HG03025 (cell line): ENCODE data around the gene SEC22C.

Experiments used
- ATAC-seq: cut with Tn5 transposase; IDR thresholded peaks from one replicate; pipeline ENCODE4 v1.9.1; 2021; ENCODE audit warnings: mild to moderate bottlenecking, moderate library complexity; ENCODE audit not compliant: unreplicated experiment, low FRiP score

SEC22C gene

DNA sequence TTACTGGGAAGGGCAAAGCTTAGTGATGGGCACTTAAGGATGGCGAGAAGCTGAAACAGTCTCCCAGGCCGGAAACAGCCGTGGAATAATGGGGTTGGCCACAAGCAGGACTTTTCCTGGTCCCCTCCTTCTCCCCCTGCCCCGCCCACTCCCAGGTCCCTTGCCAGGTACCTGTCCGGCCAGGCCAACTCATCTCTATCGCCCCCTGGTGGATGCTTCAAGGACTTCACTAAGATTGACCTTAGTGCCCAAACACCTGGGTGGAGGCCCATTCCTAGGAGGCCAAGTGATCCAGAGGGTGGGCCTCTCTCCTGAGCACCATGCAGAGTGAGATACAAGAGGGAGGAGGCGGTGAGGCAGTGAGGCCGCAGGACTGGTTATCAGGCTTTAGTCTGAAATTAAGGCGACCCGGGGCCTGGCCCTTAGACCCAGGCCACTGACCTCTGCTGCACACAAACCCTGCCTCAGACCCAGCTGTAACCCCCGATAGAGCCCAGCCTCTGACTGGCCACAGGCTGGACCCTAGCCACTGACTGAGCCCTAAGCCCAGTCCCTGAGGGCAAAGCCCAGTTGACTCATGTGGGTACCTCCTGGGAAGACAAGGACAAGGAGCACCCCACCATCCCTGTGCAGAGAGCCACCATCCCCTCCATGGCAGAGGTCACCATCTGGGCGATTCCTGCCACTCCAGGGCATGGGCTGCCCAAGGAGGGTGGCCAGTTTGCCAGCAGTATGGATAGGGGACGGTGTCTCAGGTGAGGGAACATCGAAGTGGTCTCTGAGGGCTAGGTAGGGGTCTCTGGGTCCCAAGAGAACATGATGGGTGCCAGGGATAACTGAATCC, 41.7 kb downstream of the SEC22C start:
- no peak for ATAC-seq

DNA sequence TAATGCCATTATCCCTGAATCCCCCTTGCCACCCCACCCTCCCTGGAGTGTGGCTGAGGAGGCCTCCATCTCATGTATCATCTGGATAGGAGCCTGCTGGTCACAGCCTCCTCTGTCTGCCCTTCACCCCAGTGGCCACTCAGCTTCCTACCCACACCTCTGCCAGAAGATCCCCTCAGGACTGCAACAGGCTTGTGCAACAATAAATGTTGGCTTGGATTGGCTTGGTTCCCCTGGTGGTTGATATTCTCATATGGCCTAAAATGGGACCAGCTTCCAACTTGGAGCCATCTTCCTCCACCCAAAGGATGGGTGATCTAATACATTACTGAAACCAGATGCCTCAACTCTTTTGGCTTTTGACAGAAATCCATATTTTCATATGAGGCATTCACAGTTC, 44.4 kb downstream of the SEC22C start:
- no peak for ATAC-seq

DNA sequence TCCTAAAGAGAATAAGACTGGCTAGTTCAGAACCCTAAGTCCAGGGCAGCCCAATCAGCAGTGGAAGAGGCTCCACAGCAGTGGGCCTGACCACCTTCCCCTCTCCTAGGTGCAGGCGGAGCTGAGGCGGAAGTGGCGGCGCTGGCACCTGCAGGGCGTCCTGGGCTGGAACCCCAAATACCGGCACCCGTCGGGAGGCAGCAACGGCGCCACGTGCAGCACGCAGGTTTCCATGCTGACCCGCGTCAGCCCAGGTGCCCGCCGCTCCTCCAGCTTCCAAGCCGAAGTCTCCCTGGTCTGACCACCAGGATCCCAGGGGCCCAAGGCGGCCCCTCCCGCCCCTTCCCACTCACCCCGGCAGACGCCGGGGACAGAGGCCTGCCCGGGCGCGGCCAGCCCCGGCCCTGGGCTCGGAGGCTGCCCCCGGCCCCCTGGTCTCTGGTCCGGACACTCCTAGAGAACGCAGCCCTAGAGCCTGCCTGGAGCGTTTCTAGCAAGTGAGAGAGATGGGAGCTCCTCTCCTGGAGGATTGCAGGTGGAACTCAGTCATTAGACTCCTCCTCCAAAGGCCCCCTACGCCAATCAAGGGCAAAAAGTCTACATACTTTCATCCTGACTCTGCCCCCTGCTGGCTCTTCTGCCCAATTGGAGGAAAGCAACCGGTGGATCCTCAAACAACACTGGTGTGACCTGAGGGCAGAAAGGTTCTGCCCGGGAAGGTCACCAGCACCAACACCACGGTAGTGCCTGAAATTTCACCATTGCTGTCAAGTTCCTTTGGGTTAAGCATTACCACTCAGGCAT, 45.6 kb downstream of the SEC22C start:
- ATAC-seq, result no peak

DNA sequence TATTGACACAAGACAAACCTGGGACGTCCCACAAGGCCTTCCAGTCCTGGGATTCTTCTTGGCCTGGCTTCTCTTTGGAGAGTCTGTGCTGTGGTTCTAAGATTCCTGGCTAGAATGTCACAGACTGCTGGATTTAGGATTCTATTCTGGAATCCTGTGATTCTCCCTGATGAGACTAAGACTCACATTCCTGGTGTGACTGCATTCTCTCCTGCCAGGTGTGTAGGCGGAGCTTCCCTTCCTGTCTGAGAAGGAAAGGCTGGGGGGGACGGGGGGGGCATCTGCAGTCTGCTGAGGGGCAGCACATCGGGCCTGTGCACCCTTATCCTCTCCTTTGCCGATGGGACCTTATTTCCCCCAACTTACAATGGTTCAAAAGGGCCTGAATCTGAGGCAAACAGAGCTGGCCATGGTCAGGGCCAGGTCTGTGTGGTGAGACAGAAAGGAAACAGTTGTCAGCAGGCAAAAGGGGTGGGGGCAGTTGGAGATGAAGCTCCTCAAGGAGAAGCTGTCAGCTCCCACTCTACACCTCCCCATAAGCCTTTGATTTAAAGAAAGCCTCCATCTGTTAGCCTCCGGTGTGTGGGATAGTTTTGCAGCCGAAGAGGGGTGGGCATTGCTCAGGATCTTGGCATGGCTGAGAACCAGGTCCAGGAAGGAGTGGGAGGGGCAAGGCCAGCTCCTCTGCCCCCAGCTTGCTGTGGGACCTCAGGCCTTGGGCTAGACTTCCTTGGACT, 48.4 kb downstream of the SEC22C start:
- ATAC-seq, result no peak

DNA sequence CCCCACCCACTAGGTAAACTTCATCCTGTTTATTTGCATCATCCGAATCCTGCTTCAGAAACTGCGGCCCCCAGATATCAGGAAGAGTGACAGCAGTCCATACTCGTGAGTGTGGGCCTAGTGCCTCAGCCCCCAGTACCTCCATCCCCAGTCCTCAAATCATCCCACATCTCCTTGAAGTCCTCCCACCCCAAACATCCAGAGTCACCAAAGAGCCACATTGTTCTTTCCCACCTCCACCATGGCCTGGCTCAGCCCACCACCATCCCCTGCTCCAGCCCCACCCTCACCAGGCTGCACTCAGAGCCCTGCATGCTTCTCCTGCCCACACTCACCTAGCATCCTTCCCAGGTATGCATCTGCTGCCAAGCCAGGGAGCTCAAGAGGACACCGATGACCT, 49.5 kb downstream of the SEC22C start:
- no peak for ATAC-seq

DNA sequence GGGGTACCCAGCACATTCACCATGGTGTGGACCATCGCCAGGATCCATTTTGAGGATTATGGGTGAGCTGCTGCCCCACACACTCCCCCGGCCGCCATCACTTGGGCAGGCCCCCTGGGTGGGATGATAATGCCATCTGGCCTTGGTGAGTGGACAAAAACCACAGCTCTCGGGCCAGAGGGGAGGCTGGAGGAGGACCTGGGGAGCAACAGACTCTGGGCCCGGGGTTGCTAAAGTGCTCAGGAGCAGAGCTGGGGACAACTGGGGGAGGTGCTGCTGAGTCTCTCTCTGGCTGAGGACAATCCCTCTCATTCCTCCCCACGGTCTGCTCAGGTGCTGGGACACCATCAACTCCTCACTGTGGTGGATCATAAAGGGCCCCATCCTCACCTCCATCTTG, 50.3 kb downstream of the SEC22C start:
- no peak for ATAC-seq

DNA sequence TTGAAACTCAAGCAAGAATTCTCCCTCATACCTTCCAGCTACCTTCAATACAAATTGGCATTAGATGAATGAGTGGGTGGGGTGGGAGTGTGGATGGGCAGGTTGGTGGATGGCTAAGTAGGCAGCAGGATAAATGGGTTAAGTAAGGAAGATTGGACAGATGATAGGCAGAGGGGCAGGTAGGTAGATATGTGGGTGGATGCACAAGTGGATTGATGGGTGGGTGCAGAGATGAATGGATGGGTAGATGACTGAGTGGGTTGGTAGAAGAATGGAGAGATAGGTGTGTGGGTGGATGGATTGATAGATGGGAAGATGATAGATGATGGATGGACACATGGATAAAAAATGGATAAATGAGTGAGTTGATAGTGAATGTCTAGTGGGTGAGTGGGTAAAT, 51.7 kb downstream of the SEC22C start:
- no peak for ATAC-seq

- no peak for ATAC-seq
Measured at GRCh38 chr3:42529468-42529867, 52.3 kb downstream of the SEC22C start.

GRCh38 chr3:42527368-42527917, 54.3 kb downstream of the SEC22C start:
- no peak for ATAC-seq

DNA sequence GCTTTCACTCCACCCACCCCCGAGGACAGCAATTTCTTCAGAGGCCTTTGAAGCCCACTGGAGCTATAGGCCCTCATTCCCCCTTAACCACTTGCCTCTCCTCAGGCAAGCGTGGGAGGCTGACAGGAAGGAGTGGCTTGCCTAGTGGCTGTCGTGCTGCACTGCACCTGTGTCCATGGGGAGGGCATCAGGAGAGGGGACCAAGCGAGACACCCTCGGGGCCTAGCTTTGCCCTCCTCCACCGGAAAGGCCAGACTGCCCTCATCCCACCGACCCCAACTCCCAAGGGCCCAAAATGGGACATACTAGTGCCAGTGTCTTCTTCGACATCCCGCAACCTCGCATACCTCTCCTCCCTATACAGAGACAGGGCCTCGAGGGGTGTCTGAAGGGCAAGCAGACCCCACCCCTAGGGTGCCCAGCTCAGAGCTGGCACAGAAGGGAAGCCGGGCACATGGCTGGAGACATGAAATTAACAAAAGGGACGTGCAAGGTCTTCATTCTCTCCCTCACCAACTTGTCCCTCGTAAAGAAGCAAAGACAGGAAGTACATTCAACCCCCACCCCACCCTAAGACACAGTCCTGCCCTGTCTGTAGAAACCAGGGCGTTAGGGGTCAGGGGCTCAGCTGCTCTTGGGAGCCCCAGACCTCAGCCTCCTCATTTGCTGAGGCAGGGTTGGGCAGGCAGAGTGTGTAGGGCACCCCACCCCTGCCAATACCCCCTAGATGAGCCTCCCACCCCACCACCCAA, 55.0 kb downstream of the SEC22C start:
- ATAC-seq, result no peak

GRCh38 chr3:42525736-42526345, 55.9 kb downstream of the SEC22C start:
- no peak for ATAC-seq

DNA sequence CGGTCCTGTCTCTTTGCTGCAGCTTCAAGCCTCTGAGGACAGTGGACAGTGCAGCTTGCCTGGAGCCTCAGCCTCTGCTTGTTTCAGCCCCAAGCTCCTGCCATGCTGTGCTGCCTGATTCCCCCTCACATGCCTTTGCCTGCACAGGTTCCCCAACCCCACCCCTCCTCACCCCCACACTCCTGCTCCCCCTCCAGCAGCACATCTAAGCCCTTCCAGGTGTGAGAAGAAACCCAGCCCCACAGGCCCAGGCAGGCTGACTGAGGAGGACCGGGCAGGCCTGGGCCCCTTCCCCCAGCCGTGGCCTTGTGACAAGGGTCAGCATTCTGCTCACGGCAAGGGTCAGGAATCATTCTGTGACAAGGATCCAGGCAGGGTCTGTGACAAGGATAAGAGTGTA, 56.6 kb downstream of the SEC22C start:
- ATAC-seq, result no peak

GRCh38 chr3:42524751-42525150, 57.0 kb downstream of the SEC22C start:
- ATAC-seq, result no peak

DNA sequence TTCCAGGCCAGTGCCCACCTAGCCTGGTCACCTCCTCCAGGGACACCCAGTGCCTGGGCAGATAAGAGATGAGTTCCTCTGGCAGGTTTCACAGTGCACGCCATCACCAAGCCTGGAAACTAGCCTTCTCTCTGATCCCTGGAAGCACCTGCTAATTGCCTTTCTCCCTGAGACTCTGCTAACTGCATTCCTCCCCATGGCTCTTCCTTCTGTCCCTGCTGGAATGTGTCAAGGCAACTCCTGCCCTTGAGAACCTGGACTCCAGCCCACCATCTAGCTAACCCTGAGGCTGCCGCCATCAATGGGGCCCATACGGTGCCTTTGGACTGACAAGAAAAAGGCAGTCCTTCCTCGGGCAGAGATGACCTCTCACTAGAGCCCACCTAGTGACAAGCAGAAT, 60.9 kb downstream of the SEC22C start:
- no peak for ATAC-seq

GRCh38 chr3:42520336-42520735, 61.4 kb downstream of the SEC22C start:
- ATAC-seq, result no peak

DNA sequence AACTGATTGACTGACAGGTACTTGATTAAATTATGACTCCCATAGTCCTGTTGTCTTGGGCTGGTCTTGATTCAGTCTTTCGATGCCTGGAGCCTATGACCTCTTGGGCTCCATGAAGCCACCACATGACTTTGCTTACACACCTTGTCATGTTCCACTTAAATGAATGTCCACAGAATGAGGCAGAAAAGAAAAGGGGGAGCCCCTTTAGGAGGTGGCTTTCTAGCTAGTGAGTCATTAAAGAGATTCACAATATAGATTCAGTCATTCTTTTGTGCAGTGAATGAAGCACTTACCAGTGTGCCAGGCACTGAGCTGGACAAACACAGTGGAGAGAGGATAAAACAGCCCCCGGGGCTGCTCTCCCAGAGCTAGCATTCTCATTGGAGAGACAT, 62.2 kb downstream of the SEC22C start:
- no peak for ATAC-seq

- no peak for ATAC-seq
Measured at GRCh38 chr3:42518800-42519567, 62.8 kb downstream of the SEC22C start.

GRCh38 chr3:42517117-42517516, 64.7 kb downstream of the SEC22C start:
- no peak for ATAC-seq

DNA sequence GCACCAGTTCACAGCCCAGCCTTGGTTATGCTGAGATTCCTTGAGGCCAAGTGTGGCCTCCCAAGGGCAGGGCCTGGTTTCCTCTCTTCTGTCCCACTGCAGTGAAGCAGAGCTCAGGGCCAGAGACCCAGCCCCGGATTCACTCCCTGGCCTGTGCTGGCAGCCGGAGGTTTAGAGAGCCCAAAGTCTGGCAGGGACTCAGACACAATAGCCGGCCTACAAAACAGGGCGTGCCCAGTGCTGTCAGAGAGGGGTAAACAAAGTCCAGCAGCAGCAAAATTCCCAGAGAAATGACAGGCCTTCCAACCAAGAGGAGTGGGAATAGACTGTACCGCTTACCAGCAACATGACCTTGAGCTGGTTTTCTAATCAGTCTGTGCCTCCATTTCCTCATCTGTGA, 65.3 kb downstream of the SEC22C start:
- ATAC-seq, result no peak
